DND-41 (cell line): ENCODE results near the gene DSG3.

Experiments used
- EZH2 ChIP-seq: IDR thresholded peaks from 3 replicates; pipeline ENCODE4 v1.6.1; 2012; ENCODE audit warnings: borderline replicate concordance, low read depth, mild to moderate bottlenecking, moderate library complexity, low read length, inconsistent platforms; ENCODE audit not compliant: severe bottlenecking
- TF ChIP-seq, protein P1 (sequence below): IDR thresholded peaks from 2 replicates; pipeline ENCODE4 v1.5.1; 2012; ENCODE audit warnings: borderline replicate concordance, low read length, moderate library complexity, mild to moderate bottlenecking; ENCODE audit not compliant: poor library complexity, severe bottlenecking; ENCODE audit errors: extremely low read depth

DNA sequence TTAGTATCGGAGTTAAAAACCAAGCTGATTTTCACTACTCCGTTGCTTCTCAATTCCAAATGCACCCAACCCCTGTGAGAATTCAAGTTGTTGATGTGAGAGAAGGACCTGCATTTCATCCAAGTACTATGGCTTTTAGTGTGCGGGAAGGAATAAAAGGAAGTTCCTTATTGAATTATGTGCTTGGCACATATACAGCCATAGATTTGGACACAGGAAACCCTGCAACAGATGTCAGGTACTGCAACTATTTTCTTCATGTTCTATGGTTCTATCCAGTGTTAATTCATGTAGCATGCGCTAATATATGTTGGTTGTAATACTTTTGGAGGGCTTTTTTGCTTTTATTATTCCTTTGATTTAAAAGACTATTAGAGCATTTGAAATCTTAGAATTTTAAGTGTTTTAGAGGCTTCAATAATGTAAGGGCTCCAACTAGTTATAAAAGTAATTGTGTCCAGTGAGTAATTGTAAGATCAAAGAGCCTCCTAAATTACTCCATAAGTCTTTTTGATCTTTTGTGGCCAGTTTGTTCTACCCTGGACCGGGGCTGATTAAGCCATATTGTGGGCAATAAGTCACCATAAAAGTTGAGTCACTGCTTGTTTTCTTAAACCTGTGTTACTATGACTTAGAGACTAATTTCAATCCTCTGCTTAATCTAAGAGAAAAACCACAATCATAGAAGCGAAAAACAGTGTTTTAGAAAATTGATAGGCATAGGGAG, 48.1 kb upstream of the DSG3 start:
- TF ChIP-seq, protein P1, sequence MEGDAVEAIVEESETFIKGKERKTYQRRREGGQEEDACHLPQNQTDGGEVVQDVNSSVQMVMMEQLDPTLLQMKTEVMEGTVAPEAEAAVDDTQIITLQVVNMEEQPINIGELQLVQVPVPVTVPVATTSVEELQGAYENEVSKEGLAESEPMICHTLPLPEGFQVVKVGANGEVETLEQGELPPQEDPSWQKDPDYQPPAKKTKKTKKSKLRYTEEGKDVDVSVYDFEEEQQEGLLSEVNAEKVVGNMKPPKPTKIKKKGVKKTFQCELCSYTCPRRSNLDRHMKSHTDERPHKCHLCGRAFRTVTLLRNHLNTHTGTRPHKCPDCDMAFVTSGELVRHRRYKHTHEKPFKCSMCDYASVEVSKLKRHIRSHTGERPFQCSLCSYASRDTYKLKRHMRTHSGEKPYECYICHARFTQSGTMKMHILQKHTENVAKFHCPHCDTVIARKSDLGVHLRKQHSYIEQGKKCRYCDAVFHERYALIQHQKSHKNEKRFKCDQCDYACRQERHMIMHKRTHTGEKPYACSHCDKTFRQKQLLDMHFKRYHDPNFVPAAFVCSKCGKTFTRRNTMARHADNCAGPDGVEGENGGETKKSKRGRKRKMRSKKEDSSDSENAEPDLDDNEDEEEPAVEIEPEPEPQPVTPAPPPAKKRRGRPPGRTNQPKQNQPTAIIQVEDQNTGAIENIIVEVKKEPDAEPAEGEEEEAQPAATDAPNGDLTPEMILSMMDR = no peak
- no peak for TF ChIP-seq EZH2
